HG03460 (cell line): ENCODE data around the gene PFKFB3.

Experiments
- ATAC-seq: cut with Tn5 transposase; IDR thresholded peaks from one replicate; pipeline ENCODE4 v1.9.1; 2021; ENCODE audit not compliant: unreplicated experiment

Gene PFKFB3

GRCh38 chr10:6219494-6219836 lies 16.7 kb downstream of the PFKFB3 start:
- no peak for ATAC-seq

GRCh38 chr10:6220418-6221191 lies 17.9 kb downstream of the PFKFB3 start:
- no peak for ATAC-seq

GRCh38 chr10:6221192-6221940 lies 18.6 kb downstream of the PFKFB3 start:
- no peak for ATAC-seq

GRCh38 chr10:6221971-6222751 lies 19.4 kb downstream of the PFKFB3 start:
- no peak for ATAC-seq

GRCh38 chr10:6222755-6223154 lies 20.0 kb downstream of the PFKFB3 start:
- no peak for ATAC-seq

GRCh38 chr10:6223981-6224380 lies 21.2 kb downstream of the PFKFB3 start:
- ATAC-seq: no peak

- no peak for ATAC-seq
These were observed 22.0 kb downstream of the PFKFB3 start for GRCh38 chr10:6224781-6225180.

GRCh38 chr10:6225263-6225814 lies 22.6 kb downstream of the PFKFB3 start:
- ATAC-seq: no peak

GRCh38 chr10:6226216-6226615 lies 23.5 kb downstream of the PFKFB3 start:
- ATAC-seq: no peak

- no peak for ATAC-seq
These were observed 24.6 kb downstream of the PFKFB3 start for GRCh38 chr10:6227346-6227745.

- ATAC-seq: no peak
These were observed 25.3 kb downstream of the PFKFB3 start for GRCh38 chr10:6228010-6228511.

- no peak for ATAC-seq
These were observed 25.9 kb downstream of the PFKFB3 start for GRCh38 chr10:6228647-6229046.

GRCh38 chr10:6229290-6229689 lies 26.6 kb downstream of the PFKFB3 start:
- ATAC-seq: no peak

GRCh38 chr10:6229746-6230145 lies 27.0 kb downstream of the PFKFB3 start:
- no peak for ATAC-seq

GRCh38 chr10:6230315-6230714 lies 27.6 kb downstream of the PFKFB3 start:
- no peak for ATAC-seq

- ATAC-seq: no peak
These were observed 28.4 kb downstream of the PFKFB3 start for GRCh38 chr10:6231146-6231545.

GRCh38 chr10:6231730-6232129 lies 29.0 kb downstream of the PFKFB3 start:
- ATAC-seq: no peak

GRCh38 chr10:6232225-6232807 lies 29.6 kb downstream of the PFKFB3 start:
- ATAC-seq: no peak

- no peak for ATAC-seq
These were observed 30.4 kb downstream of the PFKFB3 start for GRCh38 chr10:6232846-6233724.

GRCh38 chr10:6233725-6234277 lies 31.1 kb downstream of the PFKFB3 start:
- ATAC-seq: no peak
